H1 (cell line): ENCODE measurements around the gene HACD2. TPM values are rescaled to one million over a fixed set of nuclear protein-coding genes. Genes with fewer than 3 reads are reported as not detected.

Experiments
- CTCF ChIA-PET: fragments of 300-600 bp; sonication (Branson Sonifier 250); formaldehyde crosslinking; loops from one replicate; lab custom pipeline; 2021; ENCODE audit not compliant: partially characterized antibody; lab: Charles Lee
- POLR2A ChIA-PET: fragments of 300-600 bp; sonication (Branson Sonifier 250); formaldehyde crosslinking; loops from one replicate; lab custom pipeline; 2021; ENCODE audit warnings: inconsistent platforms; ENCODE audit not compliant: partially characterized antibody; lab: Charles Lee
- DNase-seq, 2 experiments: peaks; one replicate each; pipeline versions ENCODE4 v3.0.0 to v3.0.0-alpha.2; 2010 to 2022; ENCODE audit warnings: low spot score in 2 of 2, low read depth in 1 of 2, mixed read lengths in 1 of 2
- FAIRE-seq: peaks from 2 replicates; lab custom pipeline; 2011; peaks lifted over from hg19 to GRCh38; lab: Jason Lieb, UNC
- H2AFZ ChIP-seq: 2 replicates; pipeline ENCODE4 v1.8.1; 2012; ENCODE audit warnings: low read length, inconsistent platforms
- H2AK5ac ChIP-seq: 2 replicates; pipeline ENCODE4 v1.6.1; 2013; ENCODE audit warnings: low read depth, low read length
- H2BK120ac ChIP-seq: replicated peaks from 2 replicates; pipeline ENCODE3; 2013; ENCODE audit warnings: low read depth, low read length, inconsistent platforms
- H2BK12ac ChIP-seq: 2 replicates; pipeline ENCODE4 v1.6.1; 2013; ENCODE audit warnings: low read depth, low read length
- H2BK15ac ChIP-seq: 2 replicates; pipeline ENCODE4 v1.6.1; 2013; ENCODE audit warnings: low read length
- H2BK20ac ChIP-seq: 2 replicates; pipeline ENCODE4 v1.6.1; 2013; ENCODE audit warnings: low read length
- H2BK5ac ChIP-seq: 2 replicates; pipeline ENCODE4 v1.6.1; 2013; ENCODE audit warnings: low read depth, low read length
- H3K14ac ChIP-seq: 2 replicates; pipeline ENCODE4 v1.6.1; 2013; ENCODE audit warnings: inconsistent platforms; ENCODE audit not compliant: insufficient read length
- H3K18ac ChIP-seq: 2 replicates; pipeline ENCODE4 v1.6.1; 2013; ENCODE audit warnings: low read length; ENCODE audit errors: extremely low read depth
- H3K23ac ChIP-seq: 2 replicates; pipeline ENCODE4 v1.6.1; 2013; ENCODE audit warnings: inconsistent platforms; ENCODE audit not compliant: insufficient read length
- H3K23me2 ChIP-seq: 2 replicates; pipeline ENCODE4 v1.6.1; 2013; ENCODE audit warnings: low read depth, low read length
- H3K27ac ChIP-seq: 2 replicates; pipeline ENCODE4 v1.6.1; 2011; ENCODE audit warnings: low read depth, low read length, inconsistent platforms
- H3K27me3 ChIP-seq, 4 experiments: replicated peaks in 1 of 4; 1 replicate in 1 of 4; 2 replicates in 3 of 4; pipeline versions ENCODE4 v1.6.1 to v1.8.1; 2011 to 2013; ENCODE audit warnings: low read length in 3 of 4, mild to moderate bottlenecking in 3 of 4, inconsistent platforms in 2 of 4, mixed read lengths in 2 of 4, moderate library complexity in 1 of 4; ENCODE audit not compliant: control insufficient read depth in 3 of 4, insufficient read depth in 3 of 4; ENCODE audit errors: extremely low read depth in 1 of 4
- H3K36me3 ChIP-seq, 4 experiments: 2 replicates each; pipeline versions ENCODE4 v1.6.1 to v1.8.1; 2011 to 2013; ENCODE audit warnings: mild to moderate bottlenecking in 4 of 4, low read length in 3 of 4, moderate library complexity in 2 of 4, control low read depth in 1 of 4, inconsistent platforms in 1 of 4; ENCODE audit not compliant: insufficient read depth in 4 of 4, control insufficient read depth in 2 of 4
- H3K4ac ChIP-seq: replicated peaks from 2 replicates; pipeline ENCODE3; 2013; ENCODE audit warnings: low read length, low read depth, mixed read lengths, inconsistent platforms; ENCODE audit not compliant: insufficient read length
- H3K4me1 ChIP-seq, 4 experiments: replicated peaks in 1 of 4; 1 replicate in 1 of 4; 2 replicates in 3 of 4; pipeline versions ENCODE4 v1.6.1 to v1.8.1; 2011 to 2013; ENCODE audit warnings: low read length in 3 of 4, inconsistent platforms in 2 of 4, mixed read lengths in 1 of 4; ENCODE audit not compliant: insufficient read depth in 4 of 4, control insufficient read depth in 3 of 4
- H3K4me2 ChIP-seq, 2 experiments: 2 replicates each; pipeline versions ENCODE4 v1.6.1 to v1.8.1; 2011 to 2013; ENCODE audit warnings: low read depth in 2 of 2, low read length in 2 of 2, control low read depth in 1 of 2, inconsistent platforms in 1 of 2, mild to moderate bottlenecking in 1 of 2; ENCODE audit not compliant: insufficient read depth in 1 of 2
- H3K4me3 ChIP-seq, 4 experiments: fragments of 200-600, 300-600 bp in 1 of 4; sonication (generic), shearing (Covaris generic), sonication (Bioruptor Twin) in 1 of 4; 2 replicates each; pipeline versions ENCODE4 v1.5.1 to v1.8.1; 2011 to 2016; ENCODE audit warnings: low read length in 4 of 4, low read depth in 3 of 4, control low read depth in 2 of 4, inconsistent platforms in 2 of 4, mild to moderate bottlenecking in 2 of 4, mixed read lengths in 1 of 4, moderate library complexity in 1 of 4; ENCODE audit not compliant: insufficient read depth in 2 of 4; ENCODE audit errors: extremely low read depth in 1 of 4
- H3K56ac ChIP-seq: replicated peaks from 2 replicates; pipeline ENCODE3; 2013; ENCODE audit warnings: low read depth, mild to moderate bottlenecking, mixed read lengths, low read length, inconsistent platforms; ENCODE audit not compliant: insufficient read length
- H3K79me1 ChIP-seq: 2 replicates; pipeline ENCODE4 v1.6.1; 2013; ENCODE audit warnings: low read depth, low read length, control low read depth
- H3K79me2 ChIP-seq, 2 experiments: 2 replicates each; pipeline versions ENCODE4 v1.6.1 to v1.8.1; 2012 to 2013; ENCODE audit warnings: low read length in 2 of 2, mild to moderate bottlenecking in 2 of 2, inconsistent platforms in 1 of 2; ENCODE audit not compliant: insufficient read depth in 2 of 2, control insufficient read depth in 1 of 2
- H3K9ac ChIP-seq, 4 experiments: replicated peaks in 1 of 4; 1 replicate in 1 of 4; 2 replicates in 3 of 4; pipeline versions ENCODE4 v1.6.1 to v1.8.1; 2011 to 2013; ENCODE audit warnings: low read depth in 3 of 4, low read length in 3 of 4, control low read depth in 2 of 4, mild to moderate bottlenecking in 2 of 4, moderate library complexity in 2 of 4, inconsistent platforms in 1 of 4; ENCODE audit errors: extremely low read depth in 1 of 4
- H3K9me3 ChIP-seq, 2 experiments: 2 replicates each; pipeline versions ENCODE4 v1.6.1 to v1.8.1; 2012 to 2013; ENCODE audit warnings: mild to moderate bottlenecking in 2 of 2, moderate library complexity in 2 of 2, control low read depth in 1 of 2, inconsistent platforms in 1 of 2, low read depth in 1 of 2, low read length in 1 of 2, mixed read lengths in 1 of 2; ENCODE audit not compliant: insufficient read depth in 2 of 2
- H4K20me1 ChIP-seq, 2 experiments: replicated peaks in 1 of 2; 2 replicates each; pipeline versions ENCODE3 to v1.8.1; 2011 to 2013; ENCODE audit warnings: inconsistent platforms in 2 of 2, low read length in 2 of 2, mild to moderate bottlenecking in 1 of 2; ENCODE audit not compliant: insufficient read depth in 2 of 2, control insufficient read depth in 1 of 2
- H4K5ac ChIP-seq: 2 replicates; pipeline ENCODE4 v1.6.1; 2013; ENCODE audit warnings: low read length, low read depth, mixed read lengths, inconsistent platforms; ENCODE audit not compliant: insufficient read length
- H4K8ac ChIP-seq: 2 replicates; pipeline ENCODE4 v1.8.0; 2013; ENCODE audit warnings: mild to moderate bottlenecking, moderate library complexity, low read length, inconsistent platforms; ENCODE audit not compliant: insufficient read depth; ENCODE audit errors: extremely low read depth
- H4K91ac ChIP-seq: replicated peaks from 2 replicates; pipeline ENCODE3; 2013; ENCODE audit warnings: low read length, mixed read lengths, inconsistent platforms; ENCODE audit not compliant: insufficient read length
- ASH2L ChIP-seq: fragments of 200-600, 300-600 bp; sonication (generic); IDR thresholded peaks from one replicate; pipeline ENCODE4 v1.7.1; 2017; ENCODE audit warnings: low read length
- CBX5 ChIP-seq: fragments of 300-800, 300-1000 bp; sonication (generic); IDR thresholded peaks from 2 replicates; pipeline ENCODE4 v1.7.1; 2016; ENCODE audit warnings: antibody characterized with exemption, low read length, low read depth
- EP300 ChIP-seq, 2 experiments: IDR thresholded peaks; 1 replicate in 1 of 2; 2 replicates in 1 of 2; pipeline ENCODE4 v1.6.1; 2011 to 2012; ENCODE audit warnings: low read depth in 2 of 2, low read length in 2 of 2, mild to moderate bottlenecking in 2 of 2, borderline replicate concordance in 1 of 2, inconsistent platforms in 1 of 2, moderate library complexity in 1 of 2
- GABPA ChIP-seq: IDR thresholded peaks from 2 replicates; pipeline ENCODE4 v1.6.1; 2011; ENCODE audit warnings: mild to moderate bottlenecking, low read length, moderate library complexity, borderline replicate concordance; ENCODE audit not compliant: insufficient read depth
- HDAC2 ChIP-seq, 2 experiments: fragments of 300-600 bp in 1 of 2; sonication (generic) in 1 of 2; IDR thresholded peaks; 2 replicates each; pipeline ENCODE4 v1.6.1; 2011 to 2012; ENCODE audit warnings: low read depth in 2 of 2, low read length in 2 of 2, mild to moderate bottlenecking in 2 of 2, moderate library complexity in 2 of 2, borderline replicate concordance in 1 of 2, inconsistent platforms in 1 of 2
- KDM4A ChIP-seq: IDR thresholded peaks from one replicate; pipeline ENCODE4 v1.7.1; 2012; ENCODE audit warnings: low read depth, mild to moderate bottlenecking, moderate library complexity, low read length, inconsistent platforms; ENCODE audit not compliant: severe bottlenecking
- NRF1 ChIP-seq: IDR thresholded peaks from 2 replicates; pipeline ENCODE4 v1.6.1; 2011; ENCODE audit warnings: mild to moderate bottlenecking, low read depth, low read length, improper control_type of control experiment
- POLR2AphosphoS5 ChIP-seq: IDR thresholded peaks from 2 replicates; pipeline ENCODE4 v1.6.1; 2011; ENCODE audit warnings: low read depth, low read length
- SP2 ChIP-seq: IDR thresholded peaks from 2 replicates; pipeline ENCODE4 v1.6.1; 2012; ENCODE audit warnings: mild to moderate bottlenecking, low read length, inconsistent platforms
- TEAD4 ChIP-seq: IDR thresholded peaks from 2 replicates; pipeline ENCODE4 v1.6.1; 2012; ENCODE audit warnings: low read depth, low read length, inconsistent platforms, mixed read lengths
- WGBS, 2 experiments: shearing (Covaris generic) in 1 of 2; methylation state at CpG; one replicate each; pipeline versions ENCODE4 v1.1.6 to v1.1.7; 2013 to 2015; ENCODE audit warnings: low lambda C conversion rate in 2 of 2, mixed read lengths in 2 of 2, inconsistent platforms in 1 of 2, low coverage in 1 of 2, missing lambda C conversion rate in 1 of 2; ENCODE audit not compliant: insufficient replicate concordance in 2 of 2, insufficient coverage in 1 of 2, insufficient read length in 1 of 2; ENCODE audit errors: extremely low coverage in 1 of 2, missing lambda C conversion rate in 1 of 2; 5-methylcytosine and 5-hydroxymethylcytosine counted together
- polyA plus RNA-seq, 7 experiments: library from polyadenylated mRNA; depleted of rRNA in 3 of 7; stranded (reverse) in 5 of 7; unstranded in 2 of 7; fragments of >200 nt in 5 of 7; fragments of 200-250 nt in 2 of 7; gene quantifications; 1 replicate in 5 of 7; 2 replicates in 1 of 7; 4 replicates in 1 of 7; pipeline versions ENCODE4 v1.2.1 to v1.2.3, GENCODE V29; 2011 to 2013; ENCODE audit warnings: missing spikeins in 2 of 7, mixed read lengths in 2 of 7
- total RNA-seq: library from RNA; stranded (reverse); fragmentation: NEBNext Ultra II Directional; extraction: Animal tissue kit (Norgen Biotek cat#: 25700); gene quantifications from 2 replicates; pipeline ENCODE4 v1.2.1, GENCODE V29; 2021
- TF ChIP-seq, protein P1 (sequence below): IDR thresholded peaks from 2 replicates; pipeline ENCODE4 v1.6.1; 2012; ENCODE audit warnings: inconsistent platforms

HACD2 gene
- total and polyA plus RNA-seq, 2 of the 8 experiments (the other 6 are each of a cell fraction or from before 2014, with no cell fraction given): 24.9 to 31.2 TPM

DNA sequence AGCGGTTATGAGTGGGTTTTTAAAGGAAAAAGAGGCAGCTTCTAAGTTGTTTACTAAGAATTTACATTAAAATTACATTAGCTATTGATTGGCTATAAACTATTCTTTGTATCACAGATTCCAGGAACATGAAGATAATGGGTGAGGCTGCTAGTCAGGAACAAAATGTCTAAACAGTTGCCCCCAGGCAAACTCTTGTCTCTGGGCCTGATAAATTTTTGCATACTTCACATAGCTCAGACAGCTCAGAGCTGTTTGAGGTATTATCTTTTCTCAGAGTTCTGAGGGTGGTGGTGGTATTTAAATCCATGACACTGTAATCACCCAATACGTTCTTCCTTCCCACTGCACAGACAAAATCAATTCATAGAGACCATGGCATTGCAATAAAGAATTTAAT lies 2.1 kb upstream of the HACD2 start:
- no peaks in the 10 kb centered on the region for H4K20me1 ChIP-seq
- H3K14ac ChIP-seq: no peak overlapping the region
- no peak overlapping the region for H2BK120ac ChIP-seq
- H3K27ac ChIP-seq: no peak overlapping the region
- H3K4me2 ChIP-seq: no peak overlapping the region; a peak in 1 of 4 replicates
- WGBS, 2 experiments: 84% methylated on average over 2 of the region's 2 CpGs; no CpG with 5 or more reads in 1 of the 2 experiments
- H3K4me3 ChIP-seq: 0 out of 8 replicates have a peak overlapping the region, but pooled peaks of 1 of the 4 experiments have one; percentile 82
- no peak overlapping the region for H2AFZ ChIP-seq
- H3K4ac ChIP-seq: no peak overlapping the region
- peaks cover 0 to 12% (median 3%) of the 10 kb centered on the region in 4 experiments; a peak in 3 of 8 replicates for H3K36me3 ChIP-seq
- FAIRE-seq (no peak), DNase-seq (no peak)
- peaks cover 17 to 20% of the 10 kb centered on the region in 2 experiments for H3K9me3 ChIP-seq
- no peak overlapping the region for H2BK15ac ChIP-seq
- H3K56ac ChIP-seq: no peak overlapping the region
- peaks cover 0 to 3% of the 10 kb centered on the region in 2 experiments; a peak in 2 of 4 replicates for H3K79me2 ChIP-seq
- H4K5ac ChIP-seq: no peak overlapping the region
- CTCF ChIA-PET: interaction anchor here (1.1 kb wide), 1 partner anchor 30 kb away, joined by 3 read pairs; no protein-coding TSS in a partner anchor
- H2AK5ac ChIP-seq: no peak overlapping the region
- H4K8ac ChIP-seq: no peak overlapping the region
- no peak overlapping the region for H2BK5ac ChIP-seq
- H3K27me3 ChIP-seq: no peaks in the 10 kb centered on the region
- H3K18ac ChIP-seq: no peak overlapping the region
- no peaks in the 10 kb centered on the region for H3K79me1 ChIP-seq
- no peak overlapping the region for H2BK20ac ChIP-seq
- H2BK12ac ChIP-seq: no peak overlapping the region
- H3K23ac ChIP-seq: no peak overlapping the region
- peaks cover 0 to 3% (median 0%) of the 10 kb centered on the region in 4 experiments; a peak in 3 of 7 replicates for H3K4me1 ChIP-seq
- POLR2A ChIA-PET: interaction anchor here (0.7 kb wide), 1 partner anchor 45 kb away, joined by 3 read pairs; no protein-coding TSS in a partner anchor
- no peak overlapping the region for H3K9ac ChIP-seq
- peaks cover 15% of the 10 kb centered on the region for H3K23me2 ChIP-seq
- H4K91ac ChIP-seq: no peak overlapping the region
- TF ChIP-seq HDAC2 (IDR thresholded peaks at IDR 0.05; ENCODE audit: borderline replicate concordance in 1 of 2, low read depth in 2 of 2, low read length in 2 of 2) (no peak), NRF1 (no peak), KDM4A (no peak), ASH2L (no peak), EP300 (IDR thresholded peaks at IDR 0.05; ENCODE audit: borderline replicate concordance in 1 of 2, low read depth in 2 of 2, low read length in 2 of 2) (no peak), SP2 (no peak), POLR2AphosphoS5 (no peak), TEAD4 (no peak), GABPA (no peak), CBX5 (no peak)
- TF ChIP-seq, protein P1, sequence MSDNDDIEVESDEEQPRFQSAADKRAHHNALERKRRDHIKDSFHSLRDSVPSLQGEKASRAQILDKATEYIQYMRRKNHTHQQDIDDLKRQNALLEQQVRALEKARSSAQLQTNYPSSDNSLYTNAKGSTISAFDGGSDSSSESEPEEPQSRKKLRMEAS: no peak
